ENCODE data around the gene LYZL2. TPM values are rescaled to one million over a fixed set of nuclear protein-coding genes. Genes with fewer than 3 reads are reported as not detected.
A peak's percentile ranks its signal among the peaks of the same experiment; 100 is the strongest.
"Not testable (repeated sequence)": the region's sequence is repeated elsewhere in the genome, so short reads cannot be mapped to it uniquely, and the experiment has no call there.

The LYZL2 gene
- total RNA-seq, 1 donor from 2014 or later, result not detected

- peaks cover 5% of the 10 kb centered on the region for H3K4me1 ChIP-seq
- no peak overlapping the region for H3K4me3 ChIP-seq
- intact Hi-C loops (cut with DNase I), result no loop called here
These were observed 8.4 kb upstream of the LYZL2 start for GRCh38 chr10:30637881-30638467.

GRCh38 chr10:30631188-30631587 lies 1.6 kb upstream of the LYZL2 start:
- no peaks in the 10 kb centered on the region for H3K4me1 ChIP-seq
- no peak for TF ChIP-seq CTCF (IDR thresholded peaks at IDR 0.05)
- no peak for DNase-seq
- H3K4me3 ChIP-seq, result no peak overlapping the region
- peak overlapping the region; percentile 24 for H3K27ac ChIP-seq
- intact Hi-C loops (cut with DNase I), result no loop called here
- no peaks in the 10 kb centered on the region for H3K36me3 ChIP-seq
- ATAC-seq, result no peak
- H3K27me3 ChIP-seq (ENCODE audit: low read depth), result no peaks in the 10 kb centered on the region
- no peaks in the 10 kb centered on the region for H3K9me3 ChIP-seq

More at GRCh38 chr10:30637881-30638467, 8.4 kb upstream of the LYZL2 start:
- Histone ChIP-seq H3K27me3 (ENCODE audit: low read depth) (no peaks in the 10 kb centered on the region), H3K27ac (no peak overlapping the region), H3K9me3 (no peaks in the 10 kb centered on the region), H3K36me3 (no peaks in the 10 kb centered on the region)
- no peak for TF ChIP-seq CTCF (IDR thresholded peaks at IDR 0.05)
- ATAC-seq (no peak), DNase-seq (no peak)

DNA sequence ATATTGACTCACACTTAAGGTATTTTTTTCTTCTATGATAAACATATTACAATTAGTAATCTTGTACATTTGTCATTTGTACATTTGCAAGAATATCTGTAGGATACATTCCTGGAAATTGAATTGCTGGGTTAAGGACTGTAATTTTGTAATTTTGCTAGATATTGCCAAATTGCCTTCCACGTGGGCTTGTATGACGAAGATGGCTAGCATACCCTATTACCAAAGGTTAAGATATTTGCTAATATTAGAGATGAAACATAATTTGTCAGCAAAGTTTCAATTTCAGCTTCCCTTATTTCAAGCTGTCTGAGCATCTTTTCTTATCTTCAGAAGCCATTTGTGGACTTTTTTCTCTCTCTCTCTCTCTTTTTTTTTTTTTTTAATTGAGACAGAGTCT lies 1.0 kb upstream of the LYZL2 start:
- DNase-seq (no peak), ATAC-seq (no peak)
- intact Hi-C loops (cut with DNase I), result no loop called here
- H3K27me3 ChIP-seq (ENCODE audit: low read depth), result no peaks in the 10 kb centered on the region
- no peak for TF ChIP-seq CTCF (IDR thresholded peaks at IDR 0.05)
- no peak overlapping the region for H3K4me3 ChIP-seq
- no peaks in the 10 kb centered on the region for H3K36me3 ChIP-seq
- no peaks in the 10 kb centered on the region for H3K4me1 ChIP-seq
- H3K27ac ChIP-seq, result peak overlapping the region; percentile 24
- H3K9me3 ChIP-seq, result no peaks in the 10 kb centered on the region

DNA sequence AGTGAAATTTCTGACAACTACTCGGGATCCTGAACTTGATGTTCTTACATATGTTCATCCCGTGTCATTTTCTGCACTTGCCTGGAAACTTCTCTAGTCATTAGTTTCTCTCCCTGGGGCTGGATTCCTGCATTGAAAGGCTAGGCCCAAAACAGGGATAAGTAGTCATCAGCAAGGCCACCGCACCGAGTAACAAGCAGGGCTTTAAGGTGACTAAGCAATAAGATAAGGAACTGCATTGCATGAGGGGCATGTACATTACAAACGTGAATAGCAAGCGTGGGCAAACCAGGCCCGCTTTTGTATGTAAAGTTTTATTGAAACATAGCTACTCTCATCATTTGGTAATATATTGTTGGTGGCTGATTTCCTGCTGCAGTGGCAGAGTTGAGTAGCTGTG lies 977 bp downstream of the LYZL2 start:
- not testable (repeated sequence) for H3K9me3 ChIP-seq

GRCh38 chr10:30626837-30627236 lies 2.7 kb downstream of the LYZL2 start:
- intact Hi-C loops (cut with DNase I); H3K36me3 ChIP-seq; H3K4me1 ChIP-seq; DNase-seq; H3K9me3 ChIP-seq; ATAC-seq; H3K27ac ChIP-seq; H3K27me3 ChIP-seq (ENCODE audit: low read depth); H3K4me3 ChIP-seq: not testable (repeated sequence)

More for the DNA sequence above, 977 bp downstream of the LYZL2 start:
- ATAC-seq; intact Hi-C loops (cut with DNase I); H3K4me3 ChIP-seq; H3K27ac ChIP-seq; DNase-seq; H3K27me3 ChIP-seq (ENCODE audit: low read depth); H3K4me1 ChIP-seq; H3K36me3 ChIP-seq: not testable (repeated sequence)

DNA sequence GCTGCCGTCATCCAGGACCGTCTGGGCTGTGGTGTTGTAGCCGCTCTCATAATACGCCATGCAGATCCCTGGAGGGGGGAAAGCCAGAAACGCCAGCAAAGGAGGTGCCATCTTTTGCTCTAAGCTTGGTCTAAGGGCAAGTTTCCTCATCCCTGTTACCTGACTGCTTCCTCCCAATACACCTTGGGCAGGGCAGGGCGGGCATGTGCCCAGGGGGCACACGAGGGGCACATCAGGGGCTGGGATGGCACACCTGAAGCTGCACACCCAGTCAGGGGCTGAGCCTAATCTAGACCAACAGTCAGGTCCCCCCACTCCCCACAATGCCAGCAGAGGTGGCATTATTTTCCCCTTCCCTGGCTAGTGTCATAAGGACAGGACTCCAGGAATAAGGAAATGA lies 3.4 kb downstream of the LYZL2 start:
- ATAC-seq; H3K4me3 ChIP-seq; H3K4me1 ChIP-seq; H3K27me3 ChIP-seq (ENCODE audit: low read depth); H3K9me3 ChIP-seq; H3K27ac ChIP-seq; intact Hi-C loops (cut with DNase I); H3K36me3 ChIP-seq; DNase-seq: not testable (repeated sequence)

DNA sequence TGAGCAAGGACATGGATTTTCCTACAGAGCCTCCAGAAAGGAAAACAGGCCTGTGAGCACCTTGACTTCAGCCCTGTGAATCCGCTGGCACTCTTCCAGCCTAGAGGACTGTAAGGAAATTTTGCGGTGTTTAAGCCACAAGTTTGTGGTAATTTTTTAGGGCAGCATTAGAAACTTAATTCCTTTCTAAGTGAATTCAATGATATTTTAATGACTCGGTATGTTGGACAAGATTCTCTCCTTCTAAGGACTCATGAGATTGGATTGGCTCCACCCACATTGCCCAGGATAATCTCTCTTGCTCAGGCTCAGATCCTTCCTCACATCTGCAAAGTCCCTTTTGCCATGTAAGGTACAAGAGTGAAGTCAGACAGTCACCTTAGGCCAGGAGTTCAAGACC lies 4.5 kb downstream of the LYZL2 start:
- no peak for TF ChIP-seq CTCF (IDR thresholded peaks at IDR 0.05)
- Histone ChIP-seq H3K36me3 (no peaks in the 10 kb centered on the region), H3K9me3 (no peaks in the 10 kb centered on the region), H3K4me1 (no peaks in the 10 kb centered on the region), H3K27ac (no peak overlapping the region), H3K4me3 (no peak overlapping the region), H3K27me3 (ENCODE audit: low read depth) (no peaks in the 10 kb centered on the region)
- intact Hi-C loops (cut with DNase I), result no loop called here
- ATAC-seq, result no peak
- DNase-seq, result no peak
